ENCODE data around the gene ITGB1.

DNA sequence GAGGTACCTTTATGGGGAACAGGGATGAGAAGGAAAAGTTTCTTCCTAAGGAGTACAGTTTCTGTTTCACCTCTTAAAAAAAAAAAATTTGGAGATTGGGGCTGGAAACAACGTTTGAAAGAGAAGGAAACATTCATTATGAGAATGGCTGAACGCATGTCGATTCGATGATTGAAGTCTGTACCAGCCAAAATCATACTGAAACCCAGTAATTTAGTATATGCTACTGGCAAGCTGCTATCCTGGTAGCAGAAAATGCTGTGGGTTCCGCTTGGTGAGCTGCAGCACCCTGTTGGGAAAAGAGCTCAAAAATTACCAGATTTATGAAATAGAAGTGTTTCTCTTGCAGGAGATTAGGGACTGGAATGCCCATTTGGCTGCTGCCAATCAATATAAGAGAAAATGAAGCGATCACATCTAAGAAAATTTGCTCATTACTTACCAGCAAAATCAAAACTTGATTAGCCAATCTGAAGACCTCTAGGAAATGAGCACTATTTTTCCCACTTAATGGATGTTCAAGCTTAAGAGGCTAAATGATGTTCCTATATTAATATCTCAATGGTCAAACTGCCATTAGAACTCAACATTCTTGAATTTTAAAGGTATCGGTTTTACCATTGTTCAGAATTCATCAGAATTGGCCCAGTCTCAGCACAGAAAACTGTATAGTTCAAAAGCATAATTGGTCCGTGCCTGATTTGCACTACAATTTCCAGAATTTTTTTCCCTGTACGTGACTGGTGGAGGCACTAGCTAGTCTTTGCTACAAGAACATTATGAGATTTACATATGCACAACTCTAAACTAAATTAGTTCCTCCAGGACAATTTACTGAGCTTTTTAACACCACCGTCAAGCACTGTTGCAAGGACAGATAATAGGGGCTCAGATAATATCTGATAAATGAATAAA lies 1.2 kb upstream of the ITGB1 start:
- TF ChIP-seq, protein P1, sequence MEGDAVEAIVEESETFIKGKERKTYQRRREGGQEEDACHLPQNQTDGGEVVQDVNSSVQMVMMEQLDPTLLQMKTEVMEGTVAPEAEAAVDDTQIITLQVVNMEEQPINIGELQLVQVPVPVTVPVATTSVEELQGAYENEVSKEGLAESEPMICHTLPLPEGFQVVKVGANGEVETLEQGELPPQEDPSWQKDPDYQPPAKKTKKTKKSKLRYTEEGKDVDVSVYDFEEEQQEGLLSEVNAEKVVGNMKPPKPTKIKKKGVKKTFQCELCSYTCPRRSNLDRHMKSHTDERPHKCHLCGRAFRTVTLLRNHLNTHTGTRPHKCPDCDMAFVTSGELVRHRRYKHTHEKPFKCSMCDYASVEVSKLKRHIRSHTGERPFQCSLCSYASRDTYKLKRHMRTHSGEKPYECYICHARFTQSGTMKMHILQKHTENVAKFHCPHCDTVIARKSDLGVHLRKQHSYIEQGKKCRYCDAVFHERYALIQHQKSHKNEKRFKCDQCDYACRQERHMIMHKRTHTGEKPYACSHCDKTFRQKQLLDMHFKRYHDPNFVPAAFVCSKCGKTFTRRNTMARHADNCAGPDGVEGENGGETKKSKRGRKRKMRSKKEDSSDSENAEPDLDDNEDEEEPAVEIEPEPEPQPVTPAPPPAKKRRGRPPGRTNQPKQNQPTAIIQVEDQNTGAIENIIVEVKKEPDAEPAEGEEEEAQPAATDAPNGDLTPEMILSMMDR (IDR thresholded peaks at IDR 0.05; ENCODE audit: low read depth, low read length, poor library complexity, severe bottlenecking): no peak
- TF ChIP-seq EZH2phosphoT487 (IDR thresholded peaks at IDR 0.05; ENCODE audit: borderline replicate concordance, low read length): no peak

Measured in DOHH2 (cell line).